Skeletal muscle satellite cell (primary cell): ENCODE measurements around the gene BPGM.
A peak's percentile ranks its signal among the peaks of the same experiment; 100 is the strongest.

Experiments
- H3K27me3 ChIP-seq: 2 replicates; pipeline ENCODE4 v1.7.0; 2013; ENCODE audit warnings: low read length; ENCODE audit not compliant: control insufficient read depth, insufficient read depth
- H3K36me3 ChIP-seq: 2 replicates; pipeline ENCODE4 v1.7.0; 2013; ENCODE audit warnings: mild to moderate bottlenecking, control low read depth, low read length; ENCODE audit not compliant: insufficient read depth
- H3K4me1 ChIP-seq: 2 replicates; pipeline ENCODE4 v1.7.0; 2013; ENCODE audit warnings: low read length; ENCODE audit not compliant: control insufficient read depth, insufficient read depth
- H3K4me2 ChIP-seq: 2 replicates; pipeline ENCODE4 v1.7.0; 2013; ENCODE audit warnings: mild to moderate bottlenecking, low read length
- H3K4me3 ChIP-seq: 2 replicates; pipeline ENCODE4 v1.7.0; 2013; ENCODE audit warnings: low read length
- H3K9ac ChIP-seq: 2 replicates; pipeline ENCODE4 v1.7.0; 2013; ENCODE audit warnings: mild to moderate bottlenecking, low read depth, low read length, moderate library complexity
- H3K9me3 ChIP-seq: replicated peaks from 2 replicates; pipeline ENCODE4 v1.7.0; 2013; ENCODE audit warnings: mild to moderate bottlenecking, control low read depth, low read length

BPGM gene

GRCh38 chr7:134691546-134692343 lies 45.1 kb downstream of the BPGM start:
- Histone ChIP-seq H3K4me2 (no peak overlapping the region), H3K36me3 (no peaks in the 10 kb centered on the region), H3K4me1 (peaks cover 33% of the 10 kb centered on the region), H3K27me3 (no peaks in the 10 kb centered on the region), H3K4me3 (no peak overlapping the region), H3K9me3 (no peaks in the 10 kb centered on the region), H3K9ac (no peak overlapping the region)

GRCh38 chr7:134692344-134692705 lies 45.7 kb downstream of the BPGM start:
- Histone ChIP-seq H3K4me3 (no peak overlapping the region), H3K9ac (no peak overlapping the region), H3K9me3 (no peaks in the 10 kb centered on the region), H3K4me1 (peaks cover 33% of the 10 kb centered on the region), H3K4me2 (no peak overlapping the region), H3K27me3 (no peaks in the 10 kb centered on the region), H3K36me3 (no peaks in the 10 kb centered on the region)

- Histone ChIP-seq H3K4me1 (peaks cover 33% of the 10 kb centered on the region), H3K9me3 (no peaks in the 10 kb centered on the region), H3K4me2 (peak overlapping the region; percentile 11), H3K9ac (no peak overlapping the region), H3K4me3 (no peak overlapping the region), H3K36me3 (no peaks in the 10 kb centered on the region), H3K27me3 (no peaks in the 10 kb centered on the region)
These were observed 46.6 kb downstream of the BPGM start for GRCh38 chr7:134693256-134693655.

- Histone ChIP-seq H3K36me3 (no peaks in the 10 kb centered on the region), H3K4me3 (no peak overlapping the region), H3K4me2 (no peak overlapping the region), H3K27me3 (no peaks in the 10 kb centered on the region), H3K4me1 (peaks cover 33% of the 10 kb centered on the region), H3K9ac (no peak overlapping the region), H3K9me3 (no peaks in the 10 kb centered on the region)
These were observed 47.6 kb downstream of the BPGM start for GRCh38 chr7:134694299-134694698.

GRCh38 chr7:134694767-134695166 lies 48.1 kb downstream of the BPGM start:
- no peaks in the 10 kb centered on the region for H3K9me3 ChIP-seq
- H3K27me3 ChIP-seq = no peaks in the 10 kb centered on the region
- no peak overlapping the region for H3K4me3 ChIP-seq
- no peak overlapping the region for H3K4me2 ChIP-seq
- peaks cover 33% of the 10 kb centered on the region for H3K4me1 ChIP-seq
- no peak overlapping the region for H3K9ac ChIP-seq
- no peaks in the 10 kb centered on the region for H3K36me3 ChIP-seq

GRCh38 chr7:134695321-134695860 lies 48.7 kb downstream of the BPGM start:
- H3K9ac ChIP-seq = no peak overlapping the region
- H3K27me3 ChIP-seq = no peaks in the 10 kb centered on the region
- H3K36me3 ChIP-seq = no peaks in the 10 kb centered on the region
- H3K4me2 ChIP-seq = no peak overlapping the region
- H3K4me3 ChIP-seq = no peak overlapping the region
- H3K9me3 ChIP-seq = no peaks in the 10 kb centered on the region
- peaks cover 31% of the 10 kb centered on the region for H3K4me1 ChIP-seq

GRCh38 chr7:134696261-134696660 lies 49.6 kb downstream of the BPGM start:
- Histone ChIP-seq H3K4me1 (peaks cover 22% of the 10 kb centered on the region), H3K9ac (no peak overlapping the region), H3K36me3 (no peaks in the 10 kb centered on the region), H3K4me3 (no peak overlapping the region), H3K9me3 (no peaks in the 10 kb centered on the region), H3K27me3 (no peaks in the 10 kb centered on the region), H3K4me2 (no peak overlapping the region)

GRCh38 chr7:134697205-134697886 lies 50.7 kb downstream of the BPGM start:
- Histone ChIP-seq H3K4me2 (no peak overlapping the region), H3K4me1 (peaks cover 19% of the 10 kb centered on the region), H3K9ac (no peak overlapping the region), H3K27me3 (no peaks in the 10 kb centered on the region), H3K4me3 (no peak overlapping the region), H3K36me3 (no peaks in the 10 kb centered on the region), H3K9me3 (no peaks in the 10 kb centered on the region)

GRCh38 chr7:134698481-134698880 lies 51.8 kb downstream of the BPGM start:
- Histone ChIP-seq H3K27me3 (no peaks in the 10 kb centered on the region), H3K36me3 (no peaks in the 10 kb centered on the region), H3K9me3 (no peaks in the 10 kb centered on the region), H3K4me3 (no peak overlapping the region), H3K4me2 (no peak overlapping the region), H3K9ac (no peak overlapping the region), H3K4me1 (peaks cover 18% of the 10 kb centered on the region)

GRCh38 chr7:134699021-134699818 lies 52.6 kb downstream of the BPGM start:
- H3K9me3 ChIP-seq = no peaks in the 10 kb centered on the region
- no peak overlapping the region for H3K9ac ChIP-seq
- no peaks in the 10 kb centered on the region for H3K36me3 ChIP-seq
- H3K4me2 ChIP-seq = no peak overlapping the region
- no peak overlapping the region for H3K4me3 ChIP-seq
- no peaks in the 10 kb centered on the region for H3K27me3 ChIP-seq
- H3K4me1 ChIP-seq = peaks cover 18% of the 10 kb centered on the region

GRCh38 chr7:134699899-134700298 lies 53.2 kb downstream of the BPGM start:
- no peaks in the 10 kb centered on the region for H3K36me3 ChIP-seq
- H3K9ac ChIP-seq = no peak overlapping the region
- no peak overlapping the region for H3K4me2 ChIP-seq
- peaks cover 18% of the 10 kb centered on the region for H3K4me1 ChIP-seq
- H3K9me3 ChIP-seq = no peaks in the 10 kb centered on the region
- H3K4me3 ChIP-seq = no peak overlapping the region
- H3K27me3 ChIP-seq = no peaks in the 10 kb centered on the region
